Left cardiac atrium (tissue), 4 donors: ENCODE measurements around the gene CDK2AP2. TPM values are rescaled to one million over a fixed set of nuclear protein-coding genes. Genes with fewer than 3 reads are reported as not detected.

Experiments
- ATAC-seq, 2 donors: fragments of 200-7000 bp; cut with Tn5 transposase; one replicate each; pipeline ENCODE4 v1.9.1; 2020; ENCODE audit warnings: mild to moderate bottlenecking in 2 of 2, moderate library complexity in 2 of 2
- DNase-seq: peaks from one replicate; pipeline ENCODE4 v3.0.0-alpha.2; 2020
- intact Hi-C, 2 donors: fragments of 100-400 bp; cut with DNase I; formaldehyde crosslinking; loops; one replicate each; pipeline versions ENCODE4 v1.14.1 to v1.15.1; 2022 to 2023
- total RNA-seq, 2 donors: library from RNA; stranded (reverse); fragmentation: NEBNext Ultra II Directional; extraction: Animal tissue kit (Norgen Biotek cat#: 25700); gene quantifications; one replicate each; pipeline ENCODE4 v1.2.1, GENCODE V29; 2021
- donor health status: DM: no; HTN: yes; CAD: no.
- donor health status: DM: no; HTN: yes; CAD: no; lungs with severe emphysema.
- donor health status: DM: yes; HTN: yes; CAD: no.
- donor health status: Dilated cardiomyopathy.

CDK2AP2 gene
- total RNA-seq, 2 donors from 2014 or later: 44.8 to 60.9 TPM

DNA sequence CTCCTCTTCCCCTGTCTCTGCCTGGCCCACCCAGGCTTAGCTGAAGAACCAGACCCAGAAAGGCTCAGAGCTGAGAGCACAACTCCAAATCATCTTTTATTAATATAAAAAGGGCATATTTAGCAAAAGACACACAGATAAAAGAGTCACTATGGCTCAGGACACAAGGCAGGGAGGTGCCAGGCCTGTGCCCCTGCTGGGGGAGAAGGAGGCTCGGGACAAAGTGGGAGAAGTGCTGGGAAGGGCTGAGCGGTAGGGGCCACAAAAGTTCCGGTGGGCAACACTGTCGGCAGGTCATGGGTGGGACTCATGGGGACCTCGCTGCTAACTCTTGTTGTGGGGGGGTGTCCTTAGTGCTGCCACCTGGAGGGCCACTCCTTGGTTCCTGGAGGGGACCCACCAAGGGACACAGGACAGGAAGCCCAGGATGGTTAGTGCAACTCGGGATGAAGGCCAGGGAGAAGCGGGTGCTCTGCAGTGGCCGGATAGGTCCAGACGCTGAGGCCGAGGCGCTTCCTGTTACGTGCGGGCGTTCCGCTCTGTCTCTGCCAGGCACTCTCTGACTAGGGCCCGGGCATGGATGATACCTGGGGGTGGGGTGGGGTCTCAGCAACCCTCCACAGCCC, 1.4 kb downstream of the CDK2AP2 start:
- DNase-seq (no peak), ATAC-seq (no peak)
- intact Hi-C loops: loop anchor here (5.0 to 10.0 kb wide), 3 partner anchors 56 to 112 kb away; partner anchors contain the start of genes PPP1CA (in 1 of the 2), RAD9A (in 1 of the 2) and TBC1D10C (in 1 of the 2)

DNA sequence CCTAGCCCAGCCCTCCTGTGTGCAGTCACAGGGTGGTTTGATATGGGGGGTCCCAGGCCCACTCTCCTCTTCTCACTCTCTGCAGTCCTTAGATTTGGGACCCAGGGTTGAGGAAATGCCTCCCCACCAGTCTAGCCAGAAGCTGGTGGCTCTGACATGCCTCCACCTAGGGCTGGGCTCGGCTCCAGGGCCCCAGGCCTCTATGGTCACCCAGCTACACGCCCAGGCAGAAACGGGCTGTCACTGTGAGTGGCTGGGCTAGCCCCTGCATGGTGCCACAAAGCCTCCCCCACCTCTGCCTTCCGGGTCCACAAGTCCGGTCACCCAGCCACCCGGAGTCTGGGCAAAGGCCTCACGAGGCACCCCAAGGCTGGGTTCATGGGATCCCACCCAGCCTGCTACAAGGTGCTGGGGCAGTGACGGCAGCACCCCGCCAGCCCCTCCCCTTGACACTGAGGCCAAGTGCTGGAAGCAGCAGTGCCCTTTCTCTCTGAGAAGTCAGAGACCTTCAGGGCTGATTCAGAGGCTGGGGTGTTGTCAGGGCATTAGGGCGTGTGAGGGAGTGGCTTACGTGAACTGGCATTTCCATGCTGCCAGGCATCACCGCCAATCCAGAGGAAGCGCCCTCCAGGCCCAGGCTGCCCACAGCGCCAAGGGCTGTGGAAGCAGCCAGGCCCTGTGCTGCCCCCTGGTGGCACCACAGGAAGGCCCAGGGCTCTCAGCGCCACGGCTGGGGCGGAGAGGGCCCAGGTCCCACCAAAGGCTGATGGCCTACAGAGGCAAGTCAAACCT, 2.2 kb downstream of the CDK2AP2 start:
- DNase-seq (peak; percentile 92), ATAC-seq (peak; percentile 60 to 61)
- intact Hi-C loops: loop anchor here (5.0 to 10.0 kb wide), 3 partner anchors 56 to 111 kb away; partner anchors contain the start of genes PPP1CA (in 1 of the 2), RAD9A (in 1 of the 2) and TBC1D10C (in 1 of the 2)

GRCh38 chr11:67504950-67505581, 2.9 kb downstream of the CDK2AP2 start, which contains the start of gene PITPNM1:
Gene PITPNM1, minus strand, starts transcription at chr11:67505363. Its CDS starts 1,183 bp downstream, at chr11:67504180.
- ATAC-seq (peak; percentile 45 to 61), DNase-seq (peak; percentile 78)
- intact Hi-C loops: loop anchor here (5.0 to 10.0 kb wide), 3 partner anchors 57 to 110 kb away; partner anchors contain the start of genes PPP1CA (in 1 of the 2), RAD9A (in 1 of the 2) and TBC1D10C (in 1 of the 2)

DNA sequence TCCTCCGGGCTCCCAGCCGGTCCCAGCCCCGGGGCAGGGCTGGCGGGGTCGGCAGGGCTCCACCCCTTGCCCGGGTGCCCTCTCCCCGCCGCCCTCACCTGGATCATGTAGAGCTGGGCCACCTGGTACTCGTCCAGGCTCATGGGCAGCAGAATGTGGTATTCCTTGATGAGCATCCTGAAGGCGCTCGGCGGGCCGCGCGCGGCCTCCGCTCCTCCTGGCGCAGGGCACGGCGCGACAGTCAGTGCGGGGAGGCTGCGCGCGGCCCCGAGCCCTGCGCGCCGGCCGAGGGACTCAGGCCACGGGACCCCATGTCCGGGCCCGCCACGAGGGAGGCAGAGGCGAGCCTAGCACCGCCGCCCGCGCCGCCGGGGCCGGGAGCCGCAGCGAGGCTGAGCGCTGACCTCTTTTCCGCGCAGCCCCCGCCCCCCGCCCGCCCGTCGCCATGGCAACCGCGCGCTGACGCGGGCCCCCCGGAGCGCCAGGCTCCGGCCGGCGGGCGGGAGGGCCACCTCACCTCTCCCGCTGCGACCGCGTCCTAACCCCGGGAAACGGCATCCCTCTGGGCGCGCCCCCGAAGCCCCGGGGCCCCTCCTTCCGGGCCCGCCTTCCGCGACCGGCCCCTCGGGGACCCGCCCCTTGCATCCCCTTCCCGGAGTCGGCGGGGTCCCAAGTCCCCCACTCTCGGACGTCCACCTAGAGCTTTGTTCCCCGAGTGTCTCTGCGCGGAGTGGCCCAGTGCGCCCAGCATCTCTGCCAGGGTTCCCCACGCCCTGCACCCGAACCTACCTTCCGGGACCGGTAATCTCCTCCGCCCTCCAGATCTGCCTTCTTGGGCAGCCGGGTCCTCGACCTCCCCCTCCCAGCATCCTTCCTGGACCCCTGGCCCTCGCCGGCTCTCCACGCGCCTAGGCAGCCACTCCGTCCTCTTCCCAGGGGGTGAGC, 3.7 kb downstream of the CDK2AP2 start:
- no peak for ATAC-seq
- no peak for DNase-seq
- intact Hi-C loops: loop anchor here in 1 of 2 donors (10.0 kb wide), 1 partner anchor 109 kb away; the partner anchor contains the start of gene RAD9A

GRCh38 chr11:67503119-67504004, 4.6 kb downstream of the CDK2AP2 start:
- intact Hi-C loops: loop anchor here in 1 of 2 donors (10.0 kb wide), 1 partner anchor 109 kb away; the partner anchor contains the start of gene RAD9A
- no peak for DNase-seq
- ATAC-seq: no peak

DNA sequence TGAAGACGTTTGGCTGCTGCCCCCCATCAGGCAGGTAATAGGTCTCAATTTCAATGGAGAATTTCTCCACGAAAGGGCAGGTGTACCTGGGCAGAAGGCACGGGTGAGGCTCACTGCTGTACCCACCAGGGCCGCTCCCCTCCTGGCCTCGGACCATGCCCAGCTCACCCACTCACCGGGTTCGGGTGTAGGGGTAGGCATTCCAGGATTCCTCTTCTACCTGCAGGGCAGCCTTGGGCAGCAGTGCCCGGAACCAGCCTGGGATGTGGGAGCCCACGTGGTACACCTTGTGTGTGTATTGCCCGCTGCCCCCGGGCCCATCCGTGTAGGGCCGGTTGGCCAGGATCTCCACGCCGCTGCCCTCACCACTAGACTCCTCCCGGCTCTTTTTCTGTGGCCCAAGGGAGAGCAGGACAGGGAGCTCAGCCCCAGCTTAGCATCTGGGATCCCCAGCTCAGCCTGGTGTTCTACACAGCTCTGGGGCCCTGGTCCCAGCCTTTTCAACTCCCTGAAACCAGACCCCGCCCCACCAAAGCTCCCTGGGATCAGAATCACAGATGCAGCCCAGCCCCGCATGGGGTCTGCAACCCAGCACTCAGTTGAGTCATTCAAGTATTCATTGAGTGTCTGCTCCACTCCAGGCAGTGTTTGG, 5.5 kb downstream of the CDK2AP2 start:
- ATAC-seq (no peak), DNase-seq (no peak)
- intact Hi-C loops: loop anchor here in 1 of 2 donors (10.0 kb wide), 1 partner anchor 108 kb away; the partner anchor contains the start of gene RAD9A

GRCh38 chr11:67501854-67502253, 6.1 kb downstream of the CDK2AP2 start:
- intact Hi-C loops: loop anchor here in 1 of 2 donors (10.0 kb wide), 1 partner anchor 107 kb away; the partner anchor contains the start of gene RAD9A
- DNase-seq: no peak
- no peak for ATAC-seq

DNA sequence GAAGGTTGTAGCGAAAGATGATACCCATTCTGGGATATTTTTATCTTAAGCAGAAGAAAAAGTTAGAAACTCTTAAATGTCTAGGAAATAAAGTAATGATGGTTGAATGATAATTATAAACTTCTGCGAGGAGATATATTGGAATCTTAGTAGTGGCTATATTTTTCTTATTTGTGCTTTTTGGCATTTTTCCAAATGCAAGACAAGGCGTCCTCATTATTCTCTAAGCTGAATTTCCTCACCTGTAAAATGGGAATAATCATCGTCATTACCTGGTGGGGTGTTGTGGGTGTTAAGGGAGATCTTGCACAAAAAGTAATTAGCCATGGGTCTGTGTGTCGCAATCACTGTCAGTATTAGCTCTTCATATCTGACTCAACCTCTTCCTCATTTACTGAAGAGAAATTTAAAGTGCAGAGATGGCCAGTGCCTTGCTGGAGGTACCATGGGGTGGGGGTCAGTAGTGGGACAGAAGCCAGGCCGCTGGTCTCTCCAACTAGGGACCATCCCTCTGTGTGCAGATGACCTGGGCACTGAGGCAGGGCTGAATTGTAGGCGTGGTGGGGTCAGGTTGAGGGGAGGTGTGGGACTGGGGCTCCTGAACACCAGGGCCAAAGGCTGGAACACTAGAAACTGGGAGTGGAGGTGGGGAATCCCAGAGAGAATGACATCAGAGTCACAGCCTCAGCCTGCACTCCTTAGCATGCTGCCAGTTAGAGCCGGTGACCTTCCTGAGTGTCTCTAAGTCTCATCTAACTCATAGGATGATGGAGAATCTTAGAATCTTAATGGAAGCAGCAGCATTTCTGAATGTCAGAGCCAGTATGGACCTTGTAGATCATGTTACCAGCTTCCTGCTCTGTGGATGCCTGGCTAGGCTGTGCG, 6.9 kb downstream of the CDK2AP2 start:
- intact Hi-C loops: loop anchor here in 1 of 2 donors (10.0 kb wide), 1 partner anchor 106 kb away; the partner anchor contains the start of gene RAD9A
- ATAC-seq (no peak), DNase-seq (no peak)

GRCh38 chr11:67500484-67500821, 7.5 kb downstream of the CDK2AP2 start:
- DNase-seq (no peak), ATAC-seq (no peak)
- intact Hi-C loops: loop anchor here in 1 of 2 donors (10.0 kb wide), 1 partner anchor 106 kb away; the partner anchor contains the start of gene RAD9A

- intact Hi-C loops: loop anchor here in 1 of 2 donors (10.0 kb wide), 1 partner anchor 105 kb away; the partner anchor contains the start of gene RAD9A
Measured at GRCh38 chr11:67499808-67500483, 8.0 kb downstream of the CDK2AP2 start.

DNA sequence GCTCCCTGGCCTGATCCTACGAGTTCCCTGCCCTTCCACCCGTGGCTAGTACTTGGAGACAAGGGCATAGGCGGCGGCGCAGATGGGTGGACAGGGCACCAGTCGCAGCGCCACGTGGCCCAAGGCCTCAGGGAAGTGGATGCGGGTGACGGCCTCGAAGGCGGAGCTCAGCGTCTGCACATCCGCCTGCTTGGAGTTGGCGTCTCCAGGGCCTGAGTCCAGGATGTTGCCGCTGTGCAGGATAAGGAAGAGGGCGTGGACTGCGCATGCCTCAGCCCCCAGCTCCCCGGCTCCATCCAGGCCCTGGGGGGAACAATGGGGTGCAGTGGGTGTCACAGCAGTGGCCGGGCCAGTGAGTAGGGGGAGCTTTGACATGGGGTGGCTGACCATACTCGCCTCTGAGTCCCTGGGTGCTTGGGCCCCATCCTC, 9.4 kb downstream of the CDK2AP2 start:
- DNase-seq: no peak
- ATAC-seq: peak in 1 of 2 donors; percentile 42
- intact Hi-C loops: no loop called here

More at GRCh38 chr11:67499808-67500483, 8.0 kb downstream of the CDK2AP2 start:
- DNase-seq (no peak), ATAC-seq (no peak)

- no peak for DNase-seq
- no peak for ATAC-seq
- intact Hi-C loops: no loop called here
Measured at GRCh38 chr11:67497656-67498291, 10.2 kb downstream of the CDK2AP2 start.

GRCh38 chr11:67496113-67496512, 11.8 kb downstream of the CDK2AP2 start:
- ATAC-seq (no peak), DNase-seq (no peak)
- intact Hi-C loops: no loop called here

GRCh38 chr11:67495234-67496005, 12.5 kb downstream of the CDK2AP2 start:
- intact Hi-C loops: no loop called here
- ATAC-seq (no peak), DNase-seq (no peak)
